Activated T-cell treated with anti-CD3 and anti-CD28 coated beads for 48 hours (primary cell): Measurements from ENCODE around the gene PAQR4.

ENCODE experiments used
- DNase-seq: peaks from one replicate; pipeline ENCODE4 v3.0.0-alpha.2; 2020; ENCODE audit warnings: low read depth

The PAQR4 gene

GRCh38 chr16:2966043-2966807, 2.9 kb upstream of the PAQR4 start:
- no peak for DNase-seq

- no peak for DNase-seq
These were observed 2.3 kb upstream of the PAQR4 start for GRCh38 chr16:2966808-2967191.

GRCh38 chr16:2967211-2967631, 1.9 kb upstream of the PAQR4 start:
- no peak for DNase-seq

- DNase-seq, result no peak
These were observed 1.4 kb upstream of the PAQR4 start for GRCh38 chr16:2967721-2968161.

GRCh38 chr16:2968368-2968737, 795 bp upstream of the PAQR4 start:
- no peak for DNase-seq

- DNase-seq, result peak; percentile 89
These were observed 685 bp downstream of the PAQR4 start for GRCh38 chr16:2969545-2970521.

- DNase-seq, result no peak
These were observed 1.4 kb downstream of the PAQR4 start for GRCh38 chr16:2970563-2970962.

- no peak for DNase-seq
These were observed 2.2 kb downstream of the PAQR4 start for GRCh38 chr16:2971134-2971984.

- no peak for DNase-seq
These were observed 3.0 kb downstream of the PAQR4 start for GRCh38 chr16:2971985-2972784.

GRCh38 chr16:2973093-2973492, 3.9 kb downstream of the PAQR4 start:
- no peak for DNase-seq

- DNase-seq, result no peak
These were observed 4.6 kb downstream of the PAQR4 start for GRCh38 chr16:2973605-2974318.

GRCh38 chr16:2974319-2975056, 5.3 kb downstream of the PAQR4 start:
- no peak for DNase-seq

- DNase-seq, result no peak
These were observed 6.1 kb downstream of the PAQR4 start for GRCh38 chr16:2975161-2975795.

- DNase-seq, result no peak
These were observed 7.1 kb downstream of the PAQR4 start for GRCh38 chr16:2976201-2976600.

GRCh38 chr16:2976673-2977072, 7.5 kb downstream of the PAQR4 start:
- no peak for DNase-seq

GRCh38 chr16:2977440-2977839, 8.3 kb downstream of the PAQR4 start:
- DNase-seq, result no peak

GRCh38 chr16:2979669-2980226, 10.6 kb downstream of the PAQR4 start:
- no peak for DNase-seq

GRCh38 chr16:2980227-2981176, 11.4 kb downstream of the PAQR4 start, which contains the start of gene PKMYT1:
Gene PKMYT1, minus strand, starts transcription at chr16:2980446. Its CDS starts 789 bp downstream, at chr16:2979657.
- DNase-seq, result peak; percentile 98
